Neural cell (in vitro differentiated cells): ENCODE measurements around the gene ADIPOR1. TPM values are rescaled to one million over a fixed set of nuclear protein-coding genes. Genes with fewer than 3 reads are reported as not detected.

ENCODE experiments used
- H2AFZ ChIP-seq: fragments of 200-600, 300-800 bp; sonication (generic), shearing (Covaris generic); 2 replicates; pipeline ENCODE4 v1.6.0; 2014; ENCODE audit warnings: low read depth, mild to moderate bottlenecking, antibody characterized with exemption, low read length, moderate library complexity
- H3F3A ChIP-seq: fragments of 200-600 bp; shearing (Covaris generic); 2 replicates; pipeline ENCODE4 v1.6.1; 2016; ENCODE audit warnings: mild to moderate bottlenecking, moderate library complexity, mixed read lengths, antibody characterized with exemption, low read length; ENCODE audit not compliant: insufficient read depth, poor library complexity, severe bottlenecking
- H3K27ac ChIP-seq: fragments of 200-600, 300-800 bp; sonication (generic), shearing (Covaris generic); 2 replicates; pipeline ENCODE4 v1.5.1; 2014; ENCODE audit warnings: mild to moderate bottlenecking, low read length, moderate library complexity
- H3K27me3 ChIP-seq: fragments of 300-800, 200-600 bp; sonication (generic), shearing (Covaris generic); 2 replicates; pipeline ENCODE4 v1.6.0; 2014; ENCODE audit warnings: mild to moderate bottlenecking, low read depth, low read length, moderate library complexity; ENCODE audit not compliant: insufficient read depth
- H3K36me3 ChIP-seq: fragments of 300-800, 200-600 bp; sonication (generic), shearing (Covaris generic); 2 replicates; pipeline ENCODE4 v1.5.1; 2014; ENCODE audit warnings: mild to moderate bottlenecking, antibody characterized with exemption, low read length, moderate library complexity; ENCODE audit not compliant: insufficient read depth
- H3K4me2 ChIP-seq: fragments of 300-800, 200-600 bp; sonication (generic), shearing (Covaris generic); 2 replicates; pipeline ENCODE4 v1.6.0; 2014; ENCODE audit warnings: mild to moderate bottlenecking, low read length
- H3K4me3 ChIP-seq: fragments of 300-800, 200-600 bp; sonication (generic), shearing (Covaris generic); 2 replicates; pipeline ENCODE4 v1.5.1; 2014; ENCODE audit warnings: mild to moderate bottlenecking, low read length, moderate library complexity
- H3K79me2 ChIP-seq: fragments of 200-600 bp; shearing (Covaris generic); replicated peaks from 2 replicates; pipeline ENCODE4 v1.6.0; 2014; ENCODE audit warnings: mild to moderate bottlenecking, low read length, moderate library complexity; ENCODE audit not compliant: insufficient read depth
- H3K9ac ChIP-seq: fragments of 300-800, 200-600 bp; sonication (generic), shearing (Covaris generic); 2 replicates; pipeline ENCODE4 v1.6.1; 2016; ENCODE audit warnings: mild to moderate bottlenecking, low read length, mixed read lengths
- H3K9me2 ChIP-seq: fragments of 200-600 bp; shearing (Covaris generic); 2 replicates; pipeline ENCODE4 v1.6.1; 2016; ENCODE audit warnings: mild to moderate bottlenecking, low read length, mixed read lengths; ENCODE audit not compliant: insufficient read depth
- H3K9me3 ChIP-seq: fragments of 200-600, 300-800 bp; sonication (generic), shearing (Covaris generic); 2 replicates; pipeline ENCODE4 v1.6.1; 2016; ENCODE audit warnings: mild to moderate bottlenecking, mixed run types, low read length, moderate library complexity, mixed read lengths
- H4K20me1 ChIP-seq: fragments of 200-600 bp; shearing (Covaris generic); 2 replicates; pipeline ENCODE4 v1.6.1; 2016; ENCODE audit warnings: mild to moderate bottlenecking, mixed run types; ENCODE audit not compliant: insufficient read depth
- CTCF ChIP-seq: fragments of 450-650 bp; IDR thresholded peaks from 2 replicates; pipeline ENCODE4 v1.5.1; 2014; ENCODE audit warnings: antibody characterized with exemption, mild to moderate bottlenecking, moderate library complexity; ENCODE audit not compliant: poor library complexity, severe bottlenecking
- EP300 ChIP-seq: fragments of 450-650 bp; conservative IDR thresholded peaks from 2 replicates; pipeline ENCODE4 v1.6.1; 2014; ENCODE audit warnings: antibody characterized with exemption, mild to moderate bottlenecking, moderate library complexity; ENCODE audit not compliant: poor library complexity, severe bottlenecking
- EZH2 ChIP-seq: fragments of 200-600, 300-800 bp; shearing (Covaris generic), sonication (generic); IDR thresholded peaks from 2 replicates; pipeline ENCODE4 v1.6.1; 2014; ENCODE audit warnings: antibody characterized with exemption, low read length, borderline replicate concordance, mild to moderate bottlenecking; ENCODE audit not compliant: insufficient read depth, poor library complexity, severe bottlenecking
- MXI1 ChIP-seq: fragments of 450-650 bp; conservative IDR thresholded peaks from 2 replicates; pipeline ENCODE4 v1.6.1; 2014; ENCODE audit warnings: antibody characterized with exemption, mild to moderate bottlenecking; ENCODE audit not compliant: poor library complexity, severe bottlenecking
- POLR2AphosphoS5 ChIP-seq: IDR thresholded peaks from 2 replicates; pipeline ENCODE4 v1.6.1; 2012
- REST ChIP-seq: IDR thresholded peaks from 2 replicates; pipeline ENCODE4 v1.6.1; 2012; ENCODE audit warnings: borderline replicate concordance
- SMC3 ChIP-seq: fragments of 450-650 bp; conservative IDR thresholded peaks from 2 replicates; pipeline ENCODE4 v1.6.1; 2014; ENCODE audit warnings: antibody characterized with exemption, mild to moderate bottlenecking, moderate library complexity; ENCODE audit not compliant: poor library complexity
- TAF1 ChIP-seq: IDR thresholded peaks from 2 replicates; pipeline ENCODE4 v1.6.1; 2012; ENCODE audit warnings: low read depth
- polyA plus RNA-seq: library from polyadenylated mRNA; depleted of rRNA; stranded (reverse); fragments of >200 nt; gene quantifications from 2 replicates; pipeline ENCODE4 v1.2.3, GENCODE V29; 2014

ADIPOR1 gene
- polyA plus RNA-seq, 1 donor from 2014 or later = 72.3 TPM

- Histone ChIP-seq H4K20me1 (no peaks in the 10 kb centered on the region), H3K4me2 (no peak overlapping the region), H3K9me2 (no peaks in the 10 kb centered on the region), H3F3A (no peaks in the 10 kb centered on the region), H3K27ac (no peak overlapping the region), H3K9me3 (no peaks in the 10 kb centered on the region), H3K4me3 (no peak overlapping the region), H3K36me3 (no peaks in the 10 kb centered on the region), H3K27me3 (peaks cover 4% of the 10 kb centered on the region), H3K9ac (no peak overlapping the region), H2AFZ (no peak overlapping the region), H3K79me2 (no peaks in the 10 kb centered on the region)
- TF ChIP-seq TAF1 = no peak
- TF ChIP-seq SMC3 = no peak
- no peak for TF ChIP-seq EZH2
- no peak for TF ChIP-seq MXI1
- TF ChIP-seq CTCF = no peak
- TF ChIP-seq REST = no peak
- no peak for TF ChIP-seq POLR2AphosphoS5
- no peak for TF ChIP-seq EP300
Observed at GRCh38 chr1:203001986-203002385, 43.9 kb upstream of the ADIPOR1 start.

DNA sequence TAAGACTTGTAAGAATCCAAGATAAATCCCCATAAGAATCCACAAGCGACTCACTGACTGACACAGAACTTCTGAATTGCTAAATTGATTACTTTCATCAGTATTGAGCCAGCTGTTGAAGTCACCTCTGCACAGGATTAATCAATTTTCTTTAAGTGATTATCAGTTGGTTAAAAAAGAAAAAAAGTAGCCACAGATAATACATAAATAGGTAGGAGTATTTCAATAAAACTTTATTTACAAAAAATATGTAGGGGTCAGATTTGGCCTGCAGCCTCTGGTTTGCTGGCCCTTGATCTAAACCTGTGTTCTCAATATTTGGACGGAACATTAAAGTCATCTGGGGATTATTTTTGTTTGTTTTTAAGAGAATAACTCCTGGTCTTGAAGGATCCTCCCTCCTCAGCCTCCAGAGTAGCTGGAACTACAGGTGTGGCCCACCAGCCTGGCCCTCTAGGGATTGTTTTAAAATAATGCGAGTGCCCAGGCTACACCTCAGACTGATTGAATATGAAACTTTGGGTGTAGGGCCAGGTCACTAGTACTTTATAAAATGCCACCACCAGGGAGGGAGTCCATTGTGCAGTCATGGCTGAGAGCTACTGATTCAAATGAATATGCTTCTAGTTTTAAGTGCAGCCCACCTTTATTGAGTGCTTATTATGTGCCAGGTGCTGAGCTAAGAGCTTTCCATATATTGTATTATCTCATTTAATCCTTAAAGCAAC is 42.3 kb upstream of the ADIPOR1 start:
- TF ChIP-seq EZH2 (no peak), CTCF (no peak), REST (no peak)
- no peaks in the 10 kb centered on the region for H3K9me2 ChIP-seq
- no peak overlapping the region for H3K4me2 ChIP-seq
- no peaks in the 10 kb centered on the region for H3K79me2 ChIP-seq
- peaks cover 12% of the 10 kb centered on the region for H3K27me3 ChIP-seq
- no peaks in the 10 kb centered on the region for H3K9me3 ChIP-seq
- no peak overlapping the region for H3K9ac ChIP-seq
- no peaks in the 10 kb centered on the region for H3K36me3 ChIP-seq
- no peaks in the 10 kb centered on the region for H4K20me1 ChIP-seq
- H3K4me3 ChIP-seq = no peak overlapping the region
- no peak overlapping the region for H2AFZ ChIP-seq
- no peak overlapping the region for H3K27ac ChIP-seq
- no peaks in the 10 kb centered on the region for H3F3A ChIP-seq
